ENCODE results near the gene STARD7. TPM values are rescaled to one million over a fixed set of nuclear protein-coding genes. Genes with fewer than 3 reads are reported as not detected.

The STARD7 gene
- 89.1 and 97.7 TPM in 2 replicates for total RNA-seq

GRCh38 chr2:96208143-96209010, at the start of gene STARD7:
TSS of gene STARD7 (minus strand) at chr2:96208827. CDS start at chr2:96208434, 393 bp downstream.

GRCh38 chr2:96145036-96145847, 63.4 kb downstream of the STARD7 start, which contains the start of gene DUSP2:
TSS of gene DUSP2 (minus strand) at chr2:96145440. CDS start at chr2:96145354, 86 bp downstream.

GRCh38 chr2:96138179-96139145, 70.2 kb downstream of the STARD7 start, which contains the start of gene ASTL:
TSS of gene ASTL (minus strand) at chr2:96138502. CDS start at chr2:96138436, 66 bp downstream.

Other genes starting within 250 kb of the STARD7 start
- 7.6 and 12.1 TPM in 2 replicates for gene ANKRD36C, start 217.0 kb downstream of the STARD7 start, total RNA-seq
- 0.08 and 4.9 TPM in 2 replicates for gene GPAT2, start 173.9 kb downstream of the STARD7 start, total RNA-seq
- not detected in 2 replicates for gene ADRA2B, start 92.3 kb downstream of the STARD7 start, total RNA-seq
- gene ASTL, start 70.3 kb downstream of the STARD7 start, total RNA-seq = under 0.01 and 0.24 TPM in 2 replicates
- gene DUSP2, start 63.4 kb downstream of the STARD7 start, total RNA-seq = 0.40 and 2.6 TPM in 2 replicates
- 27.7 and 34.8 TPM in 2 replicates for gene TMEM127, start 57.2 kb upstream of the STARD7 start, total RNA-seq
- 73.8 and 94.4 TPM in 2 replicates for gene CIAO1, start 57.4 kb upstream of the STARD7 start, total RNA-seq
- gene SNRNP200, start 96.7 kb upstream of the STARD7 start, total RNA-seq = 64.7 and 71.4 TPM in 2 replicates
- 4.9 and 5.3 TPM in 2 replicates for gene ITPRIPL1, start 116.5 kb upstream of the STARD7 start, total RNA-seq
- gene NCAPH, start 126.9 kb upstream of the STARD7 start, total RNA-seq = 9.9 and 18.9 TPM in 2 replicates